Measurements from ENCODE around the gene MDM2. TPM values are rescaled to one million over a fixed set of nuclear protein-coding genes. Genes with fewer than 3 reads are reported as not detected.

MDM2 gene
- total and polyA plus RNA-seq, 2 of the 8 experiments (the other 6 are each of a cell fraction or from before 2014, with no cell fraction given): 15.1 to 115 TPM

GRCh38 chr12:68855111-68855510 lies 47.1 kb downstream of the MDM2 start:
- no peak overlapping the region for H3K23ac ChIP-seq (ENCODE audit: insufficient read length)
- no peaks in the 10 kb centered on the region for H3K9me3 ChIP-seq (ENCODE audit: insufficient read depth in 2 of 2, low read depth in 1 of 2, low read length in 1 of 2)
- no peak overlapping the region for H3K4me3 ChIP-seq (ENCODE audit: extremely low read depth in 1 of 4, insufficient read depth in 2 of 4, low read depth in 3 of 4, low read length in 4 of 4)
- no peak overlapping the region for H2BK20ac ChIP-seq (ENCODE audit: low read length)
- H3K9ac ChIP-seq (replicated peaks in 1 of 4; ENCODE audit: extremely low read depth in 1 of 4, low read depth in 3 of 4, low read length in 3 of 4): no peak overlapping the region
- H3K27ac ChIP-seq (ENCODE audit: low read depth, low read length): no peak overlapping the region
- H2BK15ac ChIP-seq (ENCODE audit: low read length): no peak overlapping the region
- FAIRE-seq (no peak), DNase-seq (ENCODE audit: low read depth in 1 of 2, low spot score in 2 of 2) (no peak)
- no peak overlapping the region for H3K14ac ChIP-seq (ENCODE audit: insufficient read length)
- H3K18ac ChIP-seq (ENCODE audit: extremely low read depth, low read length): no peak overlapping the region
- H3K4me2 ChIP-seq (ENCODE audit: insufficient read depth in 1 of 2, low read depth in 2 of 2, low read length in 2 of 2): no peak overlapping the region
- WGBS, 2 experiments (ENCODE audit: extremely low coverage in 1 of 2, insufficient coverage in 1 of 2, insufficient read length in 1 of 2, insufficient replicate concordance in 2 of 2, low coverage in 1 of 2, low lambda C conversion rate in 2 of 2, missing lambda C conversion rate in 1 of 2): 91% methylated on average over 3 of the region's 3 CpGs; no CpG with 5 or more reads in 1 of the 2 experiments
- H3K4ac ChIP-seq (replicated peaks; ENCODE audit: insufficient read length, low read depth, low read length): no peak overlapping the region
- no peak overlapping the region for H2BK120ac ChIP-seq (replicated peaks; ENCODE audit: low read depth, low read length)
- H3K79me1 ChIP-seq (ENCODE audit: low read depth, low read length): no peaks in the 10 kb centered on the region
- no peaks in the 10 kb centered on the region for H3K4me1 ChIP-seq (replicated peaks in 1 of 4; ENCODE audit: control insufficient read depth in 3 of 4, insufficient read depth in 4 of 4, low read length in 3 of 4)
- ChIA-PET CTCF (ENCODE audit: partially characterized antibody) (interaction anchor here (0.6 to 1.7 kb wide), 6 partner anchors 10 to 513 kb away, joined by 3 to 6 read pairs (median 4); no protein-coding TSS in a partner anchor), POLR2A (ENCODE audit: partially characterized antibody) (interaction anchor here (1.4 to 2.1 kb wide), 2 partner anchors 10 to 47 kb away, joined by 6 to 10 read pairs; partner anchors contain the start of gene MDM2)
- H3K56ac ChIP-seq (replicated peaks; ENCODE audit: insufficient read length, low read depth, low read length): no peak overlapping the region
- H2AK5ac ChIP-seq (ENCODE audit: low read depth, low read length): no peak overlapping the region
- H4K91ac ChIP-seq (replicated peaks; ENCODE audit: insufficient read length, low read length): no peak overlapping the region
- H3K27me3 ChIP-seq (replicated peaks in 1 of 4; ENCODE audit: control insufficient read depth in 3 of 4, extremely low read depth in 1 of 4, insufficient read depth in 3 of 4, low read length in 3 of 4): no peaks in the 10 kb centered on the region
- H4K20me1 ChIP-seq (replicated peaks in 1 of 2; ENCODE audit: control insufficient read depth in 1 of 2, insufficient read depth in 2 of 2, low read length in 2 of 2): no peaks in the 10 kb centered on the region
- no peak overlapping the region for H2BK12ac ChIP-seq (ENCODE audit: low read depth, low read length)
- H2BK5ac ChIP-seq (ENCODE audit: low read depth, low read length): no peak overlapping the region
- H3K36me3 ChIP-seq (ENCODE audit: control insufficient read depth in 2 of 4, insufficient read depth in 4 of 4, low read length in 3 of 4): no peaks in the 10 kb centered on the region
- H3K79me2 ChIP-seq (ENCODE audit: control insufficient read depth in 1 of 2, insufficient read depth in 2 of 2, low read length in 2 of 2): no peaks in the 10 kb centered on the region
- no peak overlapping the region for H2AFZ ChIP-seq (ENCODE audit: low read length)
- H3K23me2 ChIP-seq (ENCODE audit: low read depth, low read length): no peaks in the 10 kb centered on the region; the same call in 1 of the 2 replicates
- TF ChIP-seq SAP30 (IDR thresholded peaks at IDR 0.05; ENCODE audit: insufficient read depth, insufficient replicate concordance, low read length) (no peak), HDAC2 (IDR thresholded peaks at IDR 0.05; ENCODE audit: borderline replicate concordance in 1 of 2, low read depth in 2 of 2, low read length in 2 of 2) (no peak)
- H4K5ac ChIP-seq (ENCODE audit: insufficient read length, low read depth, low read length): no peak overlapping the region
- no peak overlapping the region for H4K8ac ChIP-seq (ENCODE audit: extremely low read depth, insufficient read depth, low read length)

Data from H1 (cell line).